ENCODE data around the gene RAB1A.

DNA sequence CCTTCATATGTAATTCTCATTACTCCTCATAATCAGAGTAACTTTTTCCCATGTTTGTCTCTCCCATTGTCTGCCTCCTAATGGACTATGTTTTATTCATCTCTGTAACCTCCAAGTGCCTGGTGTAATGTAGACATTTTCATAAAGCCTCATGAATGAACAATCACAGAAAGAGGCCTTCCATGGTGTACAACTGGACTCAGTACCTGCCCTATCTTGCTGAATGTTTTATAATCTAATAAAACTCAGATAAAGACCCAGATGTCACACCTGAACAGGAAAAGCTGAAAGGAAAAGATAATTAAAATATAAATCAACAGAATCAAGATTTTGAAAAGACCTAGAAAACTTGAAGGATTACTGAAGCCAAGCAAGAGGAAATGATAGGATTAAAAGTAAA, 36.7 kb downstream of the RAB1A start:
- TF ChIP-seq, protein P1, sequence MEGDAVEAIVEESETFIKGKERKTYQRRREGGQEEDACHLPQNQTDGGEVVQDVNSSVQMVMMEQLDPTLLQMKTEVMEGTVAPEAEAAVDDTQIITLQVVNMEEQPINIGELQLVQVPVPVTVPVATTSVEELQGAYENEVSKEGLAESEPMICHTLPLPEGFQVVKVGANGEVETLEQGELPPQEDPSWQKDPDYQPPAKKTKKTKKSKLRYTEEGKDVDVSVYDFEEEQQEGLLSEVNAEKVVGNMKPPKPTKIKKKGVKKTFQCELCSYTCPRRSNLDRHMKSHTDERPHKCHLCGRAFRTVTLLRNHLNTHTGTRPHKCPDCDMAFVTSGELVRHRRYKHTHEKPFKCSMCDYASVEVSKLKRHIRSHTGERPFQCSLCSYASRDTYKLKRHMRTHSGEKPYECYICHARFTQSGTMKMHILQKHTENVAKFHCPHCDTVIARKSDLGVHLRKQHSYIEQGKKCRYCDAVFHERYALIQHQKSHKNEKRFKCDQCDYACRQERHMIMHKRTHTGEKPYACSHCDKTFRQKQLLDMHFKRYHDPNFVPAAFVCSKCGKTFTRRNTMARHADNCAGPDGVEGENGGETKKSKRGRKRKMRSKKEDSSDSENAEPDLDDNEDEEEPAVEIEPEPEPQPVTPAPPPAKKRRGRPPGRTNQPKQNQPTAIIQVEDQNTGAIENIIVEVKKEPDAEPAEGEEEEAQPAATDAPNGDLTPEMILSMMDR (IDR thresholded peaks at IDR 0.05; ENCODE audit: low read depth, low read length, poor library complexity, severe bottlenecking) = no peak
- no peak for TF ChIP-seq EZH2phosphoT487 (IDR thresholded peaks at IDR 0.05; ENCODE audit: borderline replicate concordance, low read length)

All from DOHH2 (cell line).